ENCODE measurements around the gene KIF20B. TPM values are rescaled to one million over a fixed set of nuclear protein-coding genes. Genes with fewer than 3 reads are reported as not detected.

The KIF20B gene
- total RNA-seq, 2 experiments from 2014 or later: 68.9 to 78.4 TPM

- Mint-ChIP-seq H3K9me3 (ENCODE audit: insufficient read depth) (no peaks in the 10 kb centered on the region), H3K27ac (no peak overlapping the region), H3K36me3 (ENCODE audit: low read depth) (peaks cover 17% of the 10 kb centered on the region), H3K27me3 (ENCODE audit: low read depth) (no peaks in the 10 kb centered on the region), H3K4me3 (no peak overlapping the region), H3K4me1 (ENCODE audit: low read depth) (peaks cover 17% of the 10 kb centered on the region)
- ATAC-seq (no peak), DNase-seq (no peak)
- ChIA-PET CTCF (no interaction called here), POLR2A (no interaction called here)
Measured at GRCh38 chr10:89697946-89698345, 3.4 kb upstream of the KIF20B start.

- peaks cover 21% of the 10 kb centered on the region for H3K36me3 Mint-ChIP-seq (ENCODE audit: low read depth)
- no peak for ATAC-seq
- ChIA-PET CTCF (no interaction called here), POLR2A (no interaction called here)
- H3K27ac Mint-ChIP-seq: no peak overlapping the region
- H3K9me3 Mint-ChIP-seq (ENCODE audit: insufficient read depth): no peaks in the 10 kb centered on the region
- DNase-seq: no peak
- H3K4me3 Mint-ChIP-seq: peak overlapping the region; percentile 3
- H3K27me3 Mint-ChIP-seq (ENCODE audit: low read depth): no peaks in the 10 kb centered on the region
- peaks cover 29% of the 10 kb centered on the region for H3K4me1 Mint-ChIP-seq (ENCODE audit: low read depth)
Measured at GRCh38 chr10:89699581-89700064, 1.8 kb upstream of the KIF20B start.

- H3K36me3 Mint-ChIP-seq (ENCODE audit: low read depth): peaks cover 31% of the 10 kb centered on the region
- CTCF ChIA-PET: interaction anchor here (0.6 to 1.5 kb wide), 6 partner anchors 9 to 157 kb away, joined by 3 to 8 read pairs (median 3); no protein-coding TSS in a partner anchor
- no peak for DNase-seq
- no peak for ATAC-seq
- H3K27ac Mint-ChIP-seq: peak overlapping the region; percentile 99
- peak overlapping the region; percentile 99 for H3K4me3 Mint-ChIP-seq
- peaks cover 42% of the 10 kb centered on the region for H3K4me1 Mint-ChIP-seq (ENCODE audit: low read depth)
- no peaks in the 10 kb centered on the region for H3K9me3 Mint-ChIP-seq (ENCODE audit: insufficient read depth)
- POLR2A ChIA-PET: interaction anchor here (0.6 to 1.8 kb wide), 16 partner anchors 8 to 450 kb away, joined by 3 to 29 read pairs (median 4); partner anchors contain the start of genes IFIT2, IFIT3 and IFIT5
- no peaks in the 10 kb centered on the region for H3K27me3 Mint-ChIP-seq (ENCODE audit: low read depth)
Measured at GRCh38 chr10:89700923-89701241, 508 bp upstream of the KIF20B start.

- Mint-ChIP-seq H3K9me3 (ENCODE audit: insufficient read depth) (no peaks in the 10 kb centered on the region), H3K27ac (peak overlapping the region; percentile 99), H3K4me1 (ENCODE audit: low read depth) (peaks cover 51% of the 10 kb centered on the region), H3K27me3 (ENCODE audit: low read depth) (no peaks in the 10 kb centered on the region), H3K36me3 (ENCODE audit: low read depth) (peaks cover 41% of the 10 kb centered on the region), H3K4me3 (peak overlapping the region; percentile 99)
- POLR2A ChIA-PET: interaction anchor here (1.0 to 1.8 kb wide), 7 partner anchors 37 to 371 kb away, joined by 4 to 29 read pairs (median 4); no protein-coding TSS in a partner anchor
- CTCF ChIA-PET: interaction anchor here (0.6 to 1.4 kb wide), 3 partner anchors 17 to 119 kb away, joined by 3 to 8 read pairs (median 3); no protein-coding TSS in a partner anchor
- peak; percentile 44 for DNase-seq
- no peak for ATAC-seq
Measured at GRCh38 chr10:89702121-89702480, 711 bp downstream of the KIF20B start.

GRCh38 chr10:89705466-89705865 lies 4.1 kb downstream of the KIF20B start:
- DNase-seq: no peak
- peaks cover 48% of the 10 kb centered on the region for H3K36me3 Mint-ChIP-seq (ENCODE audit: low read depth)
- H3K27ac Mint-ChIP-seq: no peak overlapping the region
- CTCF ChIA-PET: interaction anchor here (0.8 kb wide), 1 partner anchor 32 kb away, joined by 3 read pairs; no protein-coding TSS in a partner anchor
- no peaks in the 10 kb centered on the region for H3K9me3 Mint-ChIP-seq (ENCODE audit: insufficient read depth)
- POLR2A ChIA-PET: no interaction called here
- H3K4me3 Mint-ChIP-seq: no peak overlapping the region
- no peak for ATAC-seq
- peaks cover 52% of the 10 kb centered on the region for H3K4me1 Mint-ChIP-seq (ENCODE audit: low read depth)
- no peaks in the 10 kb centered on the region for H3K27me3 Mint-ChIP-seq (ENCODE audit: low read depth)

- Mint-ChIP-seq H3K4me3 (no peak overlapping the region), H3K27ac (no peak overlapping the region), H3K36me3 (ENCODE audit: low read depth) (peaks cover 52% of the 10 kb centered on the region), H3K9me3 (ENCODE audit: insufficient read depth) (no peaks in the 10 kb centered on the region), H3K4me1 (ENCODE audit: low read depth) (peaks cover 50% of the 10 kb centered on the region), H3K27me3 (ENCODE audit: low read depth) (no peaks in the 10 kb centered on the region)
- CTCF ChIA-PET: interaction anchor here (0.8 kb wide), 1 partner anchor 32 kb away, joined by 3 read pairs; no protein-coding TSS in a partner anchor
- no peak for DNase-seq
- POLR2A ChIA-PET: no interaction called here
- ATAC-seq: no peak
Measured at GRCh38 chr10:89706011-89706410, 4.6 kb downstream of the KIF20B start.

- ATAC-seq (no peak), DNase-seq (no peak)
- H3K4me3 Mint-ChIP-seq: no peak overlapping the region
- H3K4me1 Mint-ChIP-seq (ENCODE audit: low read depth): peaks cover 50% of the 10 kb centered on the region
- peaks cover 52% of the 10 kb centered on the region for H3K36me3 Mint-ChIP-seq (ENCODE audit: low read depth)
- no peaks in the 10 kb centered on the region for H3K27me3 Mint-ChIP-seq (ENCODE audit: low read depth)
- H3K27ac Mint-ChIP-seq: no peak overlapping the region
- CTCF ChIA-PET: no interaction called here
- POLR2A ChIA-PET: no interaction called here
- no peaks in the 10 kb centered on the region for H3K9me3 Mint-ChIP-seq (ENCODE audit: insufficient read depth)
Measured at GRCh38 chr10:89707372-89707771, 6.0 kb downstream of the KIF20B start.

GRCh38 chr10:89710753-89711152 lies 9.4 kb downstream of the KIF20B start:
- ChIA-PET CTCF (no interaction called here), POLR2A (interaction anchor here (1.0 kb wide), 1 partner anchor 35 kb away, joined by 3 read pairs; no protein-coding TSS in a partner anchor)
- H3K27ac Mint-ChIP-seq: no peak overlapping the region
- DNase-seq (no peak), ATAC-seq (no peak)
- H3K36me3 Mint-ChIP-seq (ENCODE audit: low read depth): peaks cover 43% of the 10 kb centered on the region
- H3K9me3 Mint-ChIP-seq (ENCODE audit: insufficient read depth): no peaks in the 10 kb centered on the region
- H3K4me1 Mint-ChIP-seq (ENCODE audit: low read depth): peaks cover 21% of the 10 kb centered on the region
- H3K27me3 Mint-ChIP-seq (ENCODE audit: low read depth): no peaks in the 10 kb centered on the region
- no peak overlapping the region for H3K4me3 Mint-ChIP-seq

- ChIA-PET CTCF (no interaction called here), POLR2A (no interaction called here)
- no peak overlapping the region for H3K27ac Mint-ChIP-seq
- H3K4me3 Mint-ChIP-seq: no peak overlapping the region
- no peak for ATAC-seq
- peaks cover 15% of the 10 kb centered on the region for H3K4me1 Mint-ChIP-seq (ENCODE audit: low read depth)
- no peaks in the 10 kb centered on the region for H3K27me3 Mint-ChIP-seq (ENCODE audit: low read depth)
- H3K36me3 Mint-ChIP-seq (ENCODE audit: low read depth): peaks cover 51% of the 10 kb centered on the region
- no peak for DNase-seq
- H3K9me3 Mint-ChIP-seq (ENCODE audit: insufficient read depth): no peaks in the 10 kb centered on the region
Measured at GRCh38 chr10:89734616-89735015, 33.2 kb downstream of the KIF20B start.

- peak overlapping the region; percentile 47 for H3K27ac Mint-ChIP-seq
- H3K9me3 Mint-ChIP-seq (ENCODE audit: insufficient read depth): no peaks in the 10 kb centered on the region
- ChIA-PET POLR2A (interaction anchor here (0.6 to 1.9 kb wide), 3 partner anchors 37 to 406 kb away, joined by 3 to 8 read pairs (median 3); partner anchors contain the start of gene KIF20B), CTCF (interaction anchor here (1.0 to 1.1 kb wide), 2 partner anchors 10 to 11 kb away, joined by 3 read pairs; no protein-coding TSS in a partner anchor)
- H3K36me3 Mint-ChIP-seq (ENCODE audit: low read depth): peaks cover 49% of the 10 kb centered on the region
- no peaks in the 10 kb centered on the region for H3K27me3 Mint-ChIP-seq (ENCODE audit: low read depth)
- peak overlapping the region; percentile 38 for H3K4me3 Mint-ChIP-seq
- H3K4me1 Mint-ChIP-seq (ENCODE audit: low read depth): peaks cover 23% of the 10 kb centered on the region
- DNase-seq (no peak), ATAC-seq (peak; percentile 53)
Measured at GRCh38 chr10:89738551-89739209, 37.3 kb downstream of the KIF20B start.

GRCh38 chr10:89741126-89741762 lies 39.9 kb downstream of the KIF20B start:
- H3K27me3 Mint-ChIP-seq (ENCODE audit: low read depth): no peaks in the 10 kb centered on the region
- DNase-seq: no peak
- POLR2A ChIA-PET: interaction anchor here (1.2 kb wide), 1 partner anchor 40 kb away, joined by 6 read pairs; the partner anchor contains the start of gene KIF20B
- no peak for ATAC-seq
- no peaks in the 10 kb centered on the region for H3K9me3 Mint-ChIP-seq (ENCODE audit: insufficient read depth)
- H3K4me1 Mint-ChIP-seq (ENCODE audit: low read depth): peaks cover 23% of the 10 kb centered on the region
- no peak overlapping the region for H3K4me3 Mint-ChIP-seq
- no peak overlapping the region for H3K27ac Mint-ChIP-seq
- CTCF ChIA-PET: no interaction called here
- H3K36me3 Mint-ChIP-seq (ENCODE audit: low read depth): peaks cover 56% of the 10 kb centered on the region

GRCh38 chr10:89744026-89744425 lies 42.6 kb downstream of the KIF20B start:
- H3K27ac Mint-ChIP-seq: no peak overlapping the region

More at GRCh38 chr10:89744026-89744425, 42.6 kb downstream of the KIF20B start:
- no peaks in the 10 kb centered on the region for H3K9me3 Mint-ChIP-seq (ENCODE audit: insufficient read depth)
- H3K36me3 Mint-ChIP-seq (ENCODE audit: low read depth): peaks cover 48% of the 10 kb centered on the region
- ATAC-seq (no peak), DNase-seq (no peak)
- ChIA-PET POLR2A (no interaction called here), CTCF (no interaction called here)
- H3K4me3 Mint-ChIP-seq: no peak overlapping the region
- no peaks in the 10 kb centered on the region for H3K27me3 Mint-ChIP-seq (ENCODE audit: low read depth)
- H3K4me1 Mint-ChIP-seq (ENCODE audit: low read depth): peaks cover 8% of the 10 kb centered on the region
